Smooth muscle cell (in vitro differentiated cells): ENCODE data around the gene HINT2. TPM values are rescaled to one million over a fixed set of nuclear protein-coding genes. Genes with fewer than 3 reads are reported as not detected.

Experiments used
- DNase-seq: peaks from one replicate; lab custom pipeline; 2025; ENCODE audit not compliant: unreplicated experiment; lab: John Stamatoyannopoulos, UW
- H2AFZ ChIP-seq: fragments of 200-600 bp; sonication (generic); 2 replicates; pipeline ENCODE4 v1.6.0; 2016; ENCODE audit warnings: antibody characterized with exemption, low read depth, mild to moderate bottlenecking
- H3F3A ChIP-seq: fragments of 200-600 bp; sonication (generic); 2 replicates; pipeline ENCODE4 v1.6.0; 2017; ENCODE audit warnings: antibody characterized with exemption, low read depth
- H3K27ac ChIP-seq: fragments of 200-600 bp; sonication (generic); 2 replicates; pipeline ENCODE4 v1.5.1; 2016; ENCODE audit warnings: low read depth, mild to moderate bottlenecking
- H3K27me3 ChIP-seq: fragments of 200-600 bp; sonication (generic); 2 replicates; pipeline ENCODE4 v1.6.1; 2016; ENCODE audit warnings: low read depth, mild to moderate bottlenecking
- H3K36me3 ChIP-seq: fragments of 200-600 bp; sonication (generic); 2 replicates; pipeline ENCODE4 v1.5.1; 2016; ENCODE audit warnings: low read depth
- H3K4me1 ChIP-seq: fragments of 200-600 bp; sonication (generic); 2 replicates; pipeline ENCODE4 v1.5.1; 2016; ENCODE audit warnings: low read depth
- H3K4me2 ChIP-seq: fragments of 200-600 bp; sonication (generic); 2 replicates; pipeline ENCODE4 v1.6.0; 2016; ENCODE audit warnings: mild to moderate bottlenecking
- H3K4me3 ChIP-seq: fragments of 200-600 bp; sonication (generic); 2 replicates; pipeline ENCODE4 v1.5.1; 2016; ENCODE audit warnings: mild to moderate bottlenecking
- H3K79me2 ChIP-seq: fragments of 200-600 bp; sonication (generic); 2 replicates; pipeline ENCODE4 v1.6.0; 2016; ENCODE audit warnings: low read depth, mild to moderate bottlenecking
- H3K9ac ChIP-seq: fragments of 200-600 bp; sonication (generic); 2 replicates; pipeline ENCODE4 v1.6.0; 2016; ENCODE audit warnings: low read depth
- H3K9me3 ChIP-seq: fragments of 200-600 bp; sonication (generic); replicated peaks from 2 replicates; pipeline ENCODE4 v1.5.1; 2016; ENCODE audit warnings: low read depth
- H4K20me1 ChIP-seq: fragments of 200-600 bp; sonication (generic); 2 replicates; pipeline ENCODE4 v1.6.0; 2016; ENCODE audit warnings: low read depth
- CTCF ChIP-seq: fragments of 200-600 bp; sonication (generic); IDR thresholded peaks from 2 replicates; pipeline ENCODE4 v1.5.1; 2017; ENCODE audit warnings: borderline replicate concordance, mild to moderate bottlenecking, antibody characterized with exemption; ENCODE audit not compliant: insufficient read depth, poor library complexity, severe bottlenecking
- WGBS: methylation state at CpG from one replicate; pipeline ENCODE4 v1.1.7; 2016; ENCODE audit warnings: low lambda C conversion rate; 5-methylcytosine and 5-hydroxymethylcytosine counted together
- polyA plus RNA-seq: library from polyadenylated mRNA; unstranded; fragments of >200 nt; fragmentation: Nextera tagmentation; extraction: Ambion mirVana; gene quantifications from 2 replicates; pipeline ENCODE4 v1.2.1, GENCODE V29; 2016
- total RNA-seq: library from RNA; depleted of rRNA; stranded (reverse); fragments of >200 nt; gene quantifications from 2 replicates; pipeline ENCODE4 v1.2.3, GENCODE V29; 2014

Gene HINT2
- total and polyA plus RNA-seq, 2 experiments from 2014 or later, result 7.7 to 66.7 TPM

DNA sequence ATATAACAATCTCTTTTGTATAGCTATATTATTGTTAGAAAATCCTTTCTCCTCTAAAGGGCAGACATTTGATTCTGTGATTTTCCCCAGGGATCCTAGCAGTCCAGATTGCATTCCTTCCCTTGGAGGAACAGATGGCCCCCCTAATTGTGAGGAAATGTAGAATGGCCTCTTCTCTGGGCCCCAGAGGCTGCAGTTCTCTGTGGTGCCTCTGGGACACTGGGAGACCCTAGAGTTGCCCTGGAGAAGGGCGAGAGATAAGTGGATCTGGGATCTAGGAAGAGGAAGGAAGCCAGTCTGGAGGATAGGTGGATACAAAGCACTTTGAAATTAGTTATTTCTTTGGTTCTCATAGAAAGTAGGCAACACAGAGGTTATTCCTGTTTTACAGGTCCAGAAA, 1.9 kb upstream of the HINT2 start:
- Histone ChIP-seq H3K27me3 (peaks cover 3% of the 10 kb centered on the region), H3K79me2 (no peaks in the 10 kb centered on the region), H3K9ac (no peak overlapping the region), H3K4me2 (no peak overlapping the region), H3K27ac (no peak overlapping the region), H3F3A (peaks cover 3% of the 10 kb centered on the region), H3K4me3 (no peak overlapping the region), H2AFZ (no peak overlapping the region), H3K36me3 (no peaks in the 10 kb centered on the region), H3K9me3 (no peaks in the 10 kb centered on the region), H4K20me1 (no peaks in the 10 kb centered on the region), H3K4me1 (peaks cover 9% of the 10 kb centered on the region)
- DNase-seq, result no peak
- WGBS, result 68% methylated on average over 1 of the region's 1 CpG
- peak; percentile 8 for TF ChIP-seq CTCF

GRCh38 chr9:35814106-35814840, 569 bp downstream of the HINT2 start:
- no peaks in the 10 kb centered on the region for H3K36me3 ChIP-seq
- H3K9me3 ChIP-seq, result no peaks in the 10 kb centered on the region
- peak; percentile 51 for DNase-seq
- peaks cover 3% of the 10 kb centered on the region for H3F3A ChIP-seq
- peak overlapping the region; percentile 93 for H3K4me2 ChIP-seq
- no peaks in the 10 kb centered on the region for H3K79me2 ChIP-seq
- peaks cover 9% of the 10 kb centered on the region for H3K4me1 ChIP-seq
- WGBS, result 10% methylated on average over 29 of the region's 29 CpGs
- no peaks in the 10 kb centered on the region for H4K20me1 ChIP-seq
- peak overlapping the region; percentile 50 for H3K27ac ChIP-seq
- H3K27me3 ChIP-seq, result peaks cover 3% of the 10 kb centered on the region
- peak overlapping the region; percentile 71 for H3K9ac ChIP-seq
- peak; percentile 21 for TF ChIP-seq CTCF
- peak overlapping the region; percentile 85 for H3K4me3 ChIP-seq
- H2AFZ ChIP-seq, result peak overlapping the region; percentile 91

DNA sequence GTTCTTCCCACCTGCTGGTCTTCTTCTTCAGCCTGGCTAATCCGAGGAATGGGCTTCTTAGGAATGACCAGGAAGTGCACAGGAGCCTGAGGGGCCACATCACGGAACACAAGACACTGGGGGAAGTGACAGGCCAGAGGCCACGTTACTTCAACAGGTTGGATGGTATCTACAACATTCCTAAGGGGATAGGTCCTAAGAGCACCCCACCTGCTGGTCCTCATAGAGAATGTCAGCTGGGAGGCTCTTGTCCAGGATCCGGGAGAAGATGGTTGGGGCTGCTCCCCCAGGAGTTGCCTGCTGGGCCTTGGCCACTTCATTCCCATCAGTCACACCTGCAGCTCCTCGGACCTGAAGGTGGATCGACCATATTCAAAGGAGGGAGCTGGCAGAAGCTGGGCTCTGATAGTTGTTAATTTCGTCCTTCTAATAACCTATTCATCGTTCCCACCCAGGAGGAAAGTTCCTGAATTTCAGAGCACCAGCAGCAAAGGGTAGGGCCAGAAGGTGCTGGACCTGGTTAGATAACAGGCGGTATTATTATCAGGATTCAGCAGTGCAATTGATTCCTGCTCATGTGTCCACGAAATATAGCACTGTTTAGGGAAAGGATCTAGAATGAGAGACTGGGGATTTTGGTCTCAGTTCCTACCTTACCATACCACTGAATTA, 1.3 kb downstream of the HINT2 start:
- H3K9ac ChIP-seq, result no peak overlapping the region
- peaks cover 9% of the 10 kb centered on the region for H3K4me1 ChIP-seq
- no peaks in the 10 kb centered on the region for H3K9me3 ChIP-seq
- no peak overlapping the region for H3K4me3 ChIP-seq
- H3K79me2 ChIP-seq, result no peaks in the 10 kb centered on the region
- peaks cover 3% of the 10 kb centered on the region for H3F3A ChIP-seq
- peaks cover 3% of the 10 kb centered on the region for H3K27me3 ChIP-seq
- 83% methylated on average over 10 of the region's 10 CpGs for WGBS
- H2AFZ ChIP-seq, result no peak overlapping the region
- H3K27ac ChIP-seq, result peak overlapping the region; percentile 50
- H4K20me1 ChIP-seq, result no peaks in the 10 kb centered on the region
- H3K4me2 ChIP-seq, result peak overlapping the region; percentile 93
- TF ChIP-seq CTCF, result peak; percentile 17
- H3K36me3 ChIP-seq, result no peaks in the 10 kb centered on the region
- DNase-seq, result no peak
